Liver (tissue), 9 donors: ENCODE data around the gene NCAM1. TPM values are rescaled to one million over a fixed set of nuclear protein-coding genes. Genes with fewer than 3 reads are reported as not detected.

Source experiments
- DNase-seq: peaks from one replicate; pipeline ENCODE4 v3.0.0-alpha.2; 2017; ENCODE audit warnings: low spot score
- H3K27ac ChIP-seq, 2 donors: one replicate each; pipeline ENCODE4 v1.7.0; 2013; ENCODE audit warnings: inconsistent platforms in 2 of 2, low read length in 2 of 2, control low read depth in 1 of 2, low read depth in 1 of 2, mild to moderate bottlenecking in 1 of 2
- H3K27me3 ChIP-seq, 4 donors: one replicate each; pipeline versions ENCODE4 v1.6.1 to v1.7.0; 2013; ENCODE audit warnings: low read length in 3 of 4, inconsistent platforms in 1 of 4, mild to moderate bottlenecking in 1 of 4, moderate library complexity in 1 of 4; ENCODE audit not compliant: control insufficient read depth in 4 of 4, insufficient read depth in 4 of 4
- H3K36me3 ChIP-seq, 4 donors: one replicate each; pipeline versions ENCODE4 v1.6.1 to v1.7.0; 2013; ENCODE audit warnings: low read length in 3 of 4, mild to moderate bottlenecking in 3 of 4, low read depth in 1 of 4, moderate library complexity in 1 of 4; ENCODE audit not compliant: control insufficient read depth in 4 of 4, insufficient read depth in 3 of 4
- H3K4me1 ChIP-seq, 4 donors: one replicate each; pipeline versions ENCODE4 v1.6.1 to v1.7.0; 2013; ENCODE audit warnings: low read length in 3 of 4, mild to moderate bottlenecking in 3 of 4, moderate library complexity in 1 of 4; ENCODE audit not compliant: control insufficient read depth in 4 of 4, insufficient read depth in 4 of 4
- H3K4me3 ChIP-seq, 3 donors: one replicate each; pipeline versions ENCODE4 v1.6.1 to v1.7.0; 2013; ENCODE audit warnings: low read length in 3 of 3, control low read depth in 1 of 3, low read depth in 1 of 3, mild to moderate bottlenecking in 1 of 3
- H3K9ac ChIP-seq, 2 donors: one replicate each; pipeline ENCODE4 v1.7.0; 2013; ENCODE audit warnings: low read length in 2 of 2, mild to moderate bottlenecking in 2 of 2, moderate library complexity in 2 of 2, control low read depth in 1 of 2, low read depth in 1 of 2
- H3K9me3 ChIP-seq, 4 donors: one replicate each; pipeline versions ENCODE4 v1.6.1 to v1.7.0; 2013; ENCODE audit warnings: low read length in 3 of 4; ENCODE audit not compliant: control insufficient read depth in 4 of 4
- EGR1 ChIP-seq, 2 donors: IDR thresholded peaks; 2 replicates each; pipeline ENCODE4 v1.6.1; 2016 to 2018; ENCODE audit warnings: antibody characterized with exemption in 2 of 2, low read depth in 2 of 2
- FOXA1 ChIP-seq: IDR thresholded peaks from 2 replicates; pipeline ENCODE4 v1.6.1; 2016; ENCODE audit warnings: antibody characterized with exemption
- FOXA2 ChIP-seq: IDR thresholded peaks from 2 replicates; pipeline ENCODE4 v1.6.1; 2016; ENCODE audit warnings: antibody characterized with exemption
- GABPA ChIP-seq, 2 donors: IDR thresholded peaks in 1 of 2; conservative IDR thresholded peaks in 1 of 2; 2 replicates each; pipeline ENCODE4 v1.6.1; 2016; ENCODE audit warnings: antibody characterized with exemption in 2 of 2, mild to moderate bottlenecking in 1 of 2, moderate library complexity in 1 of 2
- HNF4A ChIP-seq, 2 donors: conservative IDR thresholded peaks; 2 replicates each; pipeline ENCODE4 v1.6.1; 2016; ENCODE audit warnings: antibody characterized with exemption in 2 of 2, mild to moderate bottlenecking in 2 of 2
- HNF4G ChIP-seq: IDR thresholded peaks from 2 replicates; pipeline ENCODE4 v1.6.1; 2016; ENCODE audit warnings: antibody characterized with exemption
- JUND ChIP-seq, 2 donors: IDR thresholded peaks; 2 replicates each; pipeline ENCODE4 v1.6.1; 2016; ENCODE audit warnings: antibody characterized with exemption in 2 of 2
- NR2F2 ChIP-seq: IDR thresholded peaks from 2 replicates; pipeline ENCODE4 v1.6.1; 2016; ENCODE audit warnings: antibody characterized with exemption
- RAD21 ChIP-seq, 2 donors: IDR thresholded peaks; 2 replicates each; pipeline ENCODE4 v1.6.1; 2016; ENCODE audit warnings: antibody characterized with exemption in 2 of 2, mild to moderate bottlenecking in 2 of 2
- RXRA ChIP-seq, 2 donors: IDR thresholded peaks; 2 replicates each; pipeline ENCODE4 v1.6.1; 2017 to 2018; ENCODE audit warnings: antibody characterized with exemption in 2 of 2, mild to moderate bottlenecking in 1 of 2
- SP1 ChIP-seq: IDR thresholded peaks from 2 replicates; pipeline ENCODE4 v1.6.1; 2018; ENCODE audit warnings: antibody characterized with exemption, mild to moderate bottlenecking
- TAF1 ChIP-seq: conservative IDR thresholded peaks from 2 replicates; pipeline ENCODE4 v1.6.1; 2016; ENCODE audit warnings: antibody characterized with exemption, mild to moderate bottlenecking
- YY1 ChIP-seq: IDR thresholded peaks from 2 replicates; pipeline ENCODE4 v1.6.1; 2016; ENCODE audit warnings: antibody characterized with exemption, mild to moderate bottlenecking
- WGBS: extraction: QIAGEN DNeasy Blood & Tissue Kit; methylation state at CpG from one replicate; pipeline ENCODE4 v1.1.7; 2013; 5-methylcytosine and 5-hydroxymethylcytosine counted together
- polyA plus RNA-seq, 2 donors: library from polyadenylated mRNA; stranded (reverse) in 1 of 2; unstranded in 1 of 2; fragments of 200-250 nt in 1 of 2; fragments of >200 nt in 1 of 2; fragmentation: Nextera tagmentation in 1 of 2; extraction: Ambion mirVana in 1 of 2; gene quantifications; one replicate each; pipeline versions ENCODE4 v1.2.1 to v1.2.3, GENCODE V29; 2013 to 2015
- total RNA-seq, 2 donors: library from RNA; depleted of rRNA; stranded (reverse); fragments of >200 nt; gene quantifications; one replicate each; pipeline ENCODE4 v1.2.3, GENCODE V29; 2014
- TF ChIP-seq, protein P1 (sequence below): IDR thresholded peaks from 2 replicates; pipeline ENCODE4 v1.6.1; 2016; ENCODE audit warnings: antibody characterized with exemption, mild to moderate bottlenecking
- TF ChIP-seq, protein P2 (sequence below): fragments of 150-350 bp; IDR thresholded peaks from 2 replicates; pipeline ENCODE4 v1.5.1; 2017; ENCODE audit warnings: improper control_type of control experiment, low read depth, low read length; ENCODE audit not compliant: missing input control
- TF ChIP-seq, protein P3 (sequence below): IDR thresholded peaks from 2 replicates; pipeline ENCODE4 v1.6.1; 2016; ENCODE audit warnings: antibody characterized with exemption
- TF ChIP-seq, protein P4 (sequence below): IDR thresholded peaks from 2 replicates; pipeline ENCODE4 v1.6.1; 2016; ENCODE audit warnings: antibody characterized with exemption
- TF ChIP-seq, protein P5 (sequence below): IDR thresholded peaks from 2 replicates; pipeline ENCODE4 v1.6.1; 2016; ENCODE audit warnings: antibody characterized with exemption
- donor health status: healthy.
- donor health status: healthy.
- donor health status: healthy.
- donor health status: healthy.
- donor health status: healthy.

NCAM1 gene
- total and polyA plus RNA-seq, 4 donors: 0.65 to 2.1 (median 0.88) TPM

DNA sequence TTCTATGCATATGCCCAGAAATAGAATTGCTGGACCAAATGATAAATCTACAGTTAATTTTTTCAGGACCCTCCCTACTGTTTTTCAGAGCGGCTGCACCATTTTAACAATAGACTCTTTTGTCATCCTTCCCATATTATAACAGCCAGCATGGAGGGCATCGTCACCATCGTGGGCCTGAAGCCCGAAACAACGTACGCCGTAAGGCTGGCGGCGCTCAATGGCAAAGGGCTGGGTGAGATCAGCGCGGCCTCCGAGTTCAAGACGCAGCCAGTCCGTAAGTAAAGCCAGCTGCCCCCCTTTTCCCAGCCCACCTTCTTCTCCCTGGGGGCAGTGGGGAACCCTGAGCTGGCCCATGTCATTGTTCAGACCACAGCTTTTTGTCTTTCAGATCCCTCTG lies 273.7 kb downstream of the NCAM1 start:
- Histone ChIP-seq H3K4me1 (no peaks in the 10 kb centered on the region), H3K9me3 (no peaks in the 10 kb centered on the region), H3K27ac (no peak overlapping the region), H3K4me3 (no peak overlapping the region), H3K9ac (no peak overlapping the region), H3K27me3 (no peaks in the 10 kb centered on the region), H3K36me3 (no peaks in the 10 kb centered on the region)
- TF ChIP-seq EGR1 (IDR thresholded peaks at IDR 0.05; ENCODE audit: low read depth in 2 of 2) (no peak), HNF4G (no peak), GABPA (IDR thresholded peaks at IDR 0.05 in 1 of 2, conservative IDR thresholded peaks at IDR 0.05 in 1 of 2) (no peak), NR2F2 (no peak), FOXA1 (no peak), FOXA2 (no peak), TAF1 (no peak), SP1 (no peak), YY1 (no peak), HNF4A (conservative IDR thresholded peaks at IDR 0.05) (no peak), RXRA (IDR thresholded peaks at IDR 0.05) (no peak), JUND (IDR thresholded peaks at IDR 0.05) (no peak), RAD21 (IDR thresholded peaks at IDR 0.05) (no peak)
- TF ChIP-seq, protein P1, sequence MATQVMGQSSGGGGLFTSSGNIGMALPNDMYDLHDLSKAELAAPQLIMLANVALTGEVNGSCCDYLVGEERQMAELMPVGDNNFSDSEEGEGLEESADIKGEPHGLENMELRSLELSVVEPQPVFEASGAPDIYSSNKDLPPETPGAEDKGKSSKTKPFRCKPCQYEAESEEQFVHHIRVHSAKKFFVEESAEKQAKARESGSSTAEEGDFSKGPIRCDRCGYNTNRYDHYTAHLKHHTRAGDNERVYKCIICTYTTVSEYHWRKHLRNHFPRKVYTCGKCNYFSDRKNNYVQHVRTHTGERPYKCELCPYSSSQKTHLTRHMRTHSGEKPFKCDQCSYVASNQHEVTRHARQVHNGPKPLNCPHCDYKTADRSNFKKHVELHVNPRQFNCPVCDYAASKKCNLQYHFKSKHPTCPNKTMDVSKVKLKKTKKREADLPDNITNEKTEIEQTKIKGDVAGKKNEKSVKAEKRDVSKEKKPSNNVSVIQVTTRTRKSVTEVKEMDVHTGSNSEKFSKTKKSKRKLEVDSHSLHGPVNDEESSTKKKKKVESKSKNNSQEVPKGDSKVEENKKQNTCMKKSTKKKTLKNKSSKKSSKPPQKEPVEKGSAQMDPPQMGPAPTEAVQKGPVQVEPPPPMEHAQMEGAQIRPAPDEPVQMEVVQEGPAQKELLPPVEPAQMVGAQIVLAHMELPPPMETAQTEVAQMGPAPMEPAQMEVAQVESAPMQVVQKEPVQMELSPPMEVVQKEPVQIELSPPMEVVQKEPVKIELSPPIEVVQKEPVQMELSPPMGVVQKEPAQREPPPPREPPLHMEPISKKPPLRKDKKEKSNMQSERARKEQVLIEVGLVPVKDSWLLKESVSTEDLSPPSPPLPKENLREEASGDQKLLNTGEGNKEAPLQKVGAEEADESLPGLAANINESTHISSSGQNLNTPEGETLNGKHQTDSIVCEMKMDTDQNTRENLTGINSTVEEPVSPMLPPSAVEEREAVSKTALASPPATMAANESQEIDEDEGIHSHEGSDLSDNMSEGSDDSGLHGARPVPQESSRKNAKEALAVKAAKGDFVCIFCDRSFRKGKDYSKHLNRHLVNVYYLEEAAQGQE: no peak
- TF ChIP-seq, protein P2, sequence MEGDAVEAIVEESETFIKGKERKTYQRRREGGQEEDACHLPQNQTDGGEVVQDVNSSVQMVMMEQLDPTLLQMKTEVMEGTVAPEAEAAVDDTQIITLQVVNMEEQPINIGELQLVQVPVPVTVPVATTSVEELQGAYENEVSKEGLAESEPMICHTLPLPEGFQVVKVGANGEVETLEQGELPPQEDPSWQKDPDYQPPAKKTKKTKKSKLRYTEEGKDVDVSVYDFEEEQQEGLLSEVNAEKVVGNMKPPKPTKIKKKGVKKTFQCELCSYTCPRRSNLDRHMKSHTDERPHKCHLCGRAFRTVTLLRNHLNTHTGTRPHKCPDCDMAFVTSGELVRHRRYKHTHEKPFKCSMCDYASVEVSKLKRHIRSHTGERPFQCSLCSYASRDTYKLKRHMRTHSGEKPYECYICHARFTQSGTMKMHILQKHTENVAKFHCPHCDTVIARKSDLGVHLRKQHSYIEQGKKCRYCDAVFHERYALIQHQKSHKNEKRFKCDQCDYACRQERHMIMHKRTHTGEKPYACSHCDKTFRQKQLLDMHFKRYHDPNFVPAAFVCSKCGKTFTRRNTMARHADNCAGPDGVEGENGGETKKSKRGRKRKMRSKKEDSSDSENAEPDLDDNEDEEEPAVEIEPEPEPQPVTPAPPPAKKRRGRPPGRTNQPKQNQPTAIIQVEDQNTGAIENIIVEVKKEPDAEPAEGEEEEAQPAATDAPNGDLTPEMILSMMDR: no peak
- TF ChIP-seq, protein P3, sequence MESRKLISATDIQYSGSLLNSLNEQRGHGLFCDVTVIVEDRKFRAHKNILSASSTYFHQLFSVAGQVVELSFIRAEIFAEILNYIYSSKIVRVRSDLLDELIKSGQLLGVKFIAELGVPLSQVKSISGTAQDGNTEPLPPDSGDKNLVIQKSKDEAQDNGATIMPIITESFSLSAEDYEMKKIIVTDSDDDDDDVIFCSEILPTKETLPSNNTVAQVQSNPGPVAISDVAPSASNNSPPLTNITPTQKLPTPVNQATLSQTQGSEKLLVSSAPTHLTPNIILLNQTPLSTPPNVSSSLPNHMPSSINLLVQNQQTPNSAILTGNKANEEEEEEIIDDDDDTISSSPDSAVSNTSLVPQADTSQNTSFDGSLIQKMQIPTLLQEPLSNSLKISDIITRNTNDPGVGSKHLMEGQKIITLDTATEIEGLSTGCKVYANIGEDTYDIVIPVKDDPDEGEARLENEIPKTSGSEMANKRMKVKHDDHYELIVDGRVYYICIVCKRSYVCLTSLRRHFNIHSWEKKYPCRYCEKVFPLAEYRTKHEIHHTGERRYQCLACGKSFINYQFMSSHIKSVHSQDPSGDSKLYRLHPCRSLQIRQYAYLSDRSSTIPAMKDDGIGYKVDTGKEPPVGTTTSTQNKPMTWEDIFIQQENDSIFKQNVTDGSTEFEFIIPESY: no peak
- TF ChIP-seq, protein P4, sequence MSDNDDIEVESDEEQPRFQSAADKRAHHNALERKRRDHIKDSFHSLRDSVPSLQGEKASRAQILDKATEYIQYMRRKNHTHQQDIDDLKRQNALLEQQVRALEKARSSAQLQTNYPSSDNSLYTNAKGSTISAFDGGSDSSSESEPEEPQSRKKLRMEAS: no peak
- TF ChIP-seq, protein P5, sequence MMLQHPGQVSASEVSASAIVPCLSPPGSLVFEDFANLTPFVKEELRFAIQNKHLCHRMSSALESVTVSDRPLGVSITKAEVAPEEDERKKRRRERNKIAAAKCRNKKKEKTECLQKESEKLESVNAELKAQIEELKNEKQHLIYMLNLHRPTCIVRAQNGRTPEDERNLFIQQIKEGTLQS: no peak
- DNase-seq: no peak
- WGBS: 95% methylated on average over 14 of the region's 14 CpGs

DNA sequence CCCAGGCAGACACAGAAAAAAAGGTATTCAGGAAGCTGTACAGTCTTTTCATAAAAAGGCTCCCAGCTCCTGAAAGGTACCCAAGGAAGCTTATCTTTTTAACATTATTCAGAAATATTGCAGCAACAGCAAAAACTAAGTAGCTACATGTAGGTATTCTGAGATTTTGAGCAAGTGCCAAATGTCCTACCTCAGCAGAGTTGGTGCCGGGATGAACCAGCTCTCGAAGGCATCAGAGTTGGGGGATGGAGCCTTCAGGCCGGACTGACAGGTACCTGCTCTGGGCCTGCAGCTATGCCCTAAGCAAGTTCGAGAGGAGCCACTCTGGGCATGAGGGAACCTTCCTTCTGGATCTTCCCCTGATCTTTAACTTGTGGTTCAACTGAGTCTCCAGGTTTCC lies 276.0 kb downstream of the NCAM1 start:
- Histone ChIP-seq H3K9me3 (no peaks in the 10 kb centered on the region), H3K27me3 (no peaks in the 10 kb centered on the region)
- 86% methylated on average over 4 of the region's 4 CpGs for WGBS
- TF ChIP-seq, protein P3: no peak
- TF ChIP-seq YY1 (no peak), EGR1 (IDR thresholded peaks at IDR 0.05; ENCODE audit: low read depth in 2 of 2) (no peak), RXRA (IDR thresholded peaks at IDR 0.05) (no peak), JUND (IDR thresholded peaks at IDR 0.05) (no peak), GABPA (IDR thresholded peaks at IDR 0.05 in 1 of 2, conservative IDR thresholded peaks at IDR 0.05 in 1 of 2) (no peak), FOXA2 (no peak)
- TF ChIP-seq, protein P1: no peak

More for the DNA sequence above, 276.0 kb downstream of the NCAM1 start:
- Histone ChIP-seq H3K4me1 (no peaks in the 10 kb centered on the region), H3K36me3 (no peaks in the 10 kb centered on the region), H3K27ac (no peak overlapping the region), H3K4me3 (no peak overlapping the region), H3K9ac (no peak overlapping the region)
- DNase-seq: no peak
